ENCODE data around the gene TCF7L1.
"Not testable (repeated sequence)": the region's sequence is repeated elsewhere in the genome, so short reads cannot be mapped to it uniquely, and the experiment has no call there.

The TCF7L1 gene

DNA sequence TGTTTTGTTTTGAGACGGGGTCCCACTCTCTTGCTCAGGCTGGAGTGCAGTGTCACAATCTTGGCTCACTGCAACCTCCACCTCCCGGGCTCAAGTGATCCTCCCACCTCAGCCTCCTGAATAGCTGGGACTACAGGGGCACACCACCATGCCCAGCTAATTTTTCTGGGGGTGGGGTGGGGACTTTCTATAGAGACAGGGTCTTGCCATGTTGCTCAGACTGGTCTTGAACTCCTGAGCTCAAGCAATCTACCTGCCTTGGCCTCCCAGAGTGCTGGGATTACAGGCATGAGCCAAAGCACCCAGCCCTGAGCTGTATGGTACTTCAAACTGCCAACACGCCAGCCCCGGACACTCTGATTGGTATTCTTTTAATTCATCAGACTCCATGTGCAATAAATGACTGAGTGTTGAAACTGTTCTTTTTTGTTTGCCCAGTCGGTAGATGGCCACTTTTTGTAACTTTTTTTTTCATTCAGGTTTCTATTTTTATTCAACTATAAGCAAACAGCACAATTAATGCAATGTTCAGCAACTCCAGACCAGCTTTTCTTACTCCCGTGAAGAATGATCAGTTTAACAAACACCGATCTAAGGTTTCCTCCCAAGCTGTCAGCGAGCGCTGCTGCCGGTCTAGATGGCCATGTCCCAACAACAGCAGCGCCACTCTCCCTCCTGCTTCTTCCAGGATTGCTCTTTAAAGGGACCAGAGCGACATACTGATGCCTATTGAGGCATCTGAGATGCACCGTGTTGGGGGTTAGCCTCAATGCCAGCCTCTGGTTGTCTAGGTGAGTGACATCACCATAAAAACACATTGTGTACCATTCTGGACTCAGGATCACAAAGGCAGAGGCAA, 207.1 kb downstream of the TCF7L1 start:
- no peaks in the 10 kb centered on the region for H3F3A ChIP-seq (ENCODE audit: insufficient read depth, low read length)
- H4K20me1 ChIP-seq (ENCODE audit: insufficient read depth, low read length): no peaks in the 10 kb centered on the region
- no peak overlapping the region for H3K4me2 ChIP-seq (ENCODE audit: low read length)
- H3K4me3 ChIP-seq (ENCODE audit: low read depth, low read length, poor library complexity, severe bottlenecking): no peak overlapping the region
- H3K36me3 ChIP-seq (ENCODE audit: insufficient read depth, low read length): no peaks in the 10 kb centered on the region
- no peak overlapping the region for H2AFZ ChIP-seq (ENCODE audit: low read length)
- H3K9ac ChIP-seq (ENCODE audit: low read length): no peak overlapping the region
- TF ChIP-seq CTCF (IDR thresholded peaks at IDR 0.05; ENCODE audit: low read length): no peak
- TF ChIP-seq EZH2 (IDR thresholded peaks at IDR 0.05; ENCODE audit: borderline replicate concordance, low read length): no peak
- H3K79me2 ChIP-seq (ENCODE audit: insufficient read depth, low read length): no peaks in the 10 kb centered on the region
- H3K4me1 ChIP-seq (ENCODE audit: insufficient read depth, low read length, severe bottlenecking): no peaks in the 10 kb centered on the region
- no peaks in the 10 kb centered on the region for H3K9me2 ChIP-seq (ENCODE audit: low read depth, low read length)
- no peak overlapping the region for H3K27ac ChIP-seq (ENCODE audit: low read depth, low read length, poor library complexity, severe bottlenecking)
- H3K27me3 ChIP-seq (ENCODE audit: insufficient read depth, low read length): no peaks in the 10 kb centered on the region
- H3K9me3 ChIP-seq (ENCODE audit: low read length): no peaks in the 10 kb centered on the region

DNA sequence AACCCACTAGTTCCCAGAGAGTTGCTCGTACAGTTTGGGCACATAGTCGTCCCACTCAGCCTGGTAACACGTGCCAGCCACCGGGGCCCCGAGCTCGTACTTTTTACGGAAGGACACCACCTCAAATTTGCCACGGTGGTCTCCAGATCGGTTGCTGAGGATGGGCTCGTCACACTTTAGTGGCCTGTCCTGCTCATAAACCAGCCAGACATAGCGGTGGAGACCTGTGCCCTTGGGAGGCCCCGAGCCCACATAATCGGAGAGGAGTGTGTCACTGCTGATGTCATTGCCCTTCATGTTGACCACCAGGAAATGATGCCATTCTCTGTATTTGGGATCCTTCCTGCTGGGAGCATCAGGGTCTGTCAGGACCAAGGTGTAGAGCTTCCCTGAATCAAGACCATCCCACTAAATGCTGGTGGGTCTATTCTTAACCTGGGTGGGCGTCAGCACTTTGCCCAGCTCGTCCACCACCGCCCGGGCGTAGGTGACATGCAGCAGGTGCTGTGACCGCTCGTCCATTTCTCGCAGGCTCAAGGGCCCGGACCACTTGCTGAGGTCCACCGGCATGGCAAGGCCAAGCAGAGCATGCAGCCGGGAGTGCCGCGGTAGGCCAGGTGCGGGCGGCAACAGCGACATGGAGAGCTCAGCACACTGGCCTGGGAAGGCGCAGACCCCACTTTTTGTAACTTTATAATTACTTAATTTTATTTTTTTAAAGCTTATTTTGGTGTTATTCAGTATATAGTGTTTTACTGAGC, 208.3 kb downstream of the TCF7L1 start:
- Histone ChIP-seq H4K20me1 (ENCODE audit: insufficient read depth, low read length) (no peaks in the 10 kb centered on the region), H3K4me1 (ENCODE audit: insufficient read depth, low read length, severe bottlenecking) (no peaks in the 10 kb centered on the region), H3K9me3 (ENCODE audit: low read length) (no peaks in the 10 kb centered on the region), H3K27me3 (ENCODE audit: insufficient read depth, low read length) (no peaks in the 10 kb centered on the region), H3K9ac (ENCODE audit: low read length) (no peak overlapping the region), H3K36me3 (ENCODE audit: insufficient read depth, low read length) (0 out of 2 replicates have a peak, but pooled peaks cover 3% of the 10 kb centered on the region), H3F3A (ENCODE audit: insufficient read depth, low read length) (no peaks in the 10 kb centered on the region), H3K79me2 (ENCODE audit: insufficient read depth, low read length) (no peaks in the 10 kb centered on the region), H3K4me2 (ENCODE audit: low read length) (no peak overlapping the region), H3K27ac (ENCODE audit: low read depth, low read length, poor library complexity, severe bottlenecking) (no peak overlapping the region), H2AFZ (ENCODE audit: low read length) (no peak overlapping the region), H3K4me3 (ENCODE audit: low read depth, low read length, poor library complexity, severe bottlenecking) (no peak overlapping the region), H3K9me2 (ENCODE audit: low read depth, low read length) (no peaks in the 10 kb centered on the region)
- TF ChIP-seq CTCF (IDR thresholded peaks at IDR 0.05; ENCODE audit: low read length) (no peak), EZH2 (IDR thresholded peaks at IDR 0.05; ENCODE audit: borderline replicate concordance, low read length) (no peak)

- Histone ChIP-seq H3F3A (ENCODE audit: insufficient read depth, low read length) (no peaks in the 10 kb centered on the region), H3K4me2 (ENCODE audit: low read length) (no peak overlapping the region), H3K79me2 (ENCODE audit: insufficient read depth, low read length) (no peaks in the 10 kb centered on the region), H3K9ac (ENCODE audit: low read length) (no peak overlapping the region), H2AFZ (ENCODE audit: low read length) (no peak overlapping the region), H3K9me3 (ENCODE audit: low read length) (no peaks in the 10 kb centered on the region), H3K4me3 (ENCODE audit: low read depth, low read length, poor library complexity, severe bottlenecking) (no peak overlapping the region), H3K27ac (ENCODE audit: low read depth, low read length, poor library complexity, severe bottlenecking) (no peak overlapping the region), H3K36me3 (ENCODE audit: insufficient read depth, low read length) (0 out of 2 replicates have a peak, but pooled peaks cover 5% of the 10 kb centered on the region), H4K20me1 (ENCODE audit: insufficient read depth, low read length) (no peaks in the 10 kb centered on the region), H3K4me1 (ENCODE audit: insufficient read depth, low read length, severe bottlenecking) (no peaks in the 10 kb centered on the region), H3K9me2 (ENCODE audit: low read depth, low read length) (no peaks in the 10 kb centered on the region), H3K27me3 (ENCODE audit: insufficient read depth, low read length) (no peaks in the 10 kb centered on the region)
- TF ChIP-seq EZH2 (IDR thresholded peaks at IDR 0.05; ENCODE audit: borderline replicate concordance, low read length) (no peak), CTCF (IDR thresholded peaks at IDR 0.05; ENCODE audit: low read length) (no peak)
These were observed 209.0 kb downstream of the TCF7L1 start for GRCh38 chr2:85342156-85342555.

- not testable (repeated sequence) for H3K9me3 ChIP-seq (ENCODE audit: low read length); H3K9ac ChIP-seq (ENCODE audit: low read length); H3F3A ChIP-seq (ENCODE audit: insufficient read depth, low read length); H3K9me2 ChIP-seq (ENCODE audit: low read depth, low read length); H3K27ac ChIP-seq (ENCODE audit: low read depth, low read length, poor library complexity, severe bottlenecking); H3K4me2 ChIP-seq (ENCODE audit: low read length); H3K4me3 ChIP-seq (ENCODE audit: low read depth, low read length, poor library complexity, severe bottlenecking); H3K36me3 ChIP-seq (ENCODE audit: insufficient read depth, low read length); H3K27me3 ChIP-seq (ENCODE audit: insufficient read depth, low read length); H3K79me2 ChIP-seq (ENCODE audit: insufficient read depth, low read length); H3K4me1 ChIP-seq (ENCODE audit: insufficient read depth, low read length, severe bottlenecking); H2AFZ ChIP-seq (ENCODE audit: low read length); H4K20me1 ChIP-seq (ENCODE audit: insufficient read depth, low read length)
These were observed 210.2 kb downstream of the TCF7L1 start for GRCh38 chr2:85343207-85343895.

Data from OCI-LY1 (cell line).